Stimulated activated CD8-positive, alpha-beta memory T cell treated with anti-CD3 and anti-CD28 coated beads, Interleukin-12 subunit alpha, Interleukin-12 subunit beta, amount 100 ng/mL, for 24 hours (primary cell): Measurements from ENCODE around the gene ROBO2.

Source experiments
- DNase-seq: peaks from one replicate; pipeline ENCODE4 v3.0.0-alpha.2; 2020; ENCODE audit errors: extremely low read depth

Gene ROBO2

GRCh38 chr3:77577264-77577663 lies 537.4 kb downstream of the ROBO2 start:
- no peak for DNase-seq

GRCh38 chr3:77586216-77586615 lies 546.3 kb downstream of the ROBO2 start:
- DNase-seq, result no peak

- DNase-seq, result no peak
Observed at GRCh38 chr3:77588863-77589262, 549.0 kb downstream of the ROBO2 start.

- DNase-seq, result no peak
Observed at GRCh38 chr3:77590191-77590590, 550.3 kb downstream of the ROBO2 start.

GRCh38 chr3:77595371-77595870 lies 555.5 kb downstream of the ROBO2 start:
- DNase-seq, result no peak

- no peak for DNase-seq
Observed at GRCh38 chr3:77599948-77600347, 560.0 kb downstream of the ROBO2 start.

GRCh38 chr3:77601823-77602415 lies 562.0 kb downstream of the ROBO2 start:
- DNase-seq, result no peak

GRCh38 chr3:77602722-77603121 lies 562.8 kb downstream of the ROBO2 start:
- no peak for DNase-seq

- no peak for DNase-seq
Observed at GRCh38 chr3:77605308-77605707, 565.4 kb downstream of the ROBO2 start.

- no peak for DNase-seq
Observed at GRCh38 chr3:77605865-77606264, 566.0 kb downstream of the ROBO2 start.

GRCh38 chr3:77606372-77606771 lies 566.5 kb downstream of the ROBO2 start:
- DNase-seq, result no peak

GRCh38 chr3:77618686-77619085 lies 578.8 kb downstream of the ROBO2 start:
- no peak for DNase-seq

- DNase-seq, result no peak
Observed at GRCh38 chr3:77620009-77620408, 580.1 kb downstream of the ROBO2 start.

- no peak for DNase-seq
Observed at GRCh38 chr3:77623500-77623899, 583.6 kb downstream of the ROBO2 start.

GRCh38 chr3:77626157-77626556 lies 586.3 kb downstream of the ROBO2 start:
- no peak for DNase-seq

GRCh38 chr3:77648214-77648613 lies 608.3 kb downstream of the ROBO2 start:
- no peak for DNase-seq

- no peak for DNase-seq
Observed at GRCh38 chr3:77648664-77649063, 608.8 kb downstream of the ROBO2 start.

- DNase-seq, result no peak
Observed at GRCh38 chr3:77652624-77653023, 612.7 kb downstream of the ROBO2 start.

- DNase-seq, result no peak
Observed at GRCh38 chr3:77655396-77655795, 615.5 kb downstream of the ROBO2 start.

- DNase-seq, result no peak
Observed at GRCh38 chr3:77660718-77661117, 620.8 kb downstream of the ROBO2 start.

GRCh38 chr3:77667901-77668300 lies 628.0 kb downstream of the ROBO2 start:
- DNase-seq, result no peak

GRCh38 chr3:77668376-77668775 lies 628.5 kb downstream of the ROBO2 start:
- DNase-seq, result no peak

- no peak for DNase-seq
Observed at GRCh38 chr3:77672016-77672415, 632.1 kb downstream of the ROBO2 start.

- DNase-seq, result no peak
Observed at GRCh38 chr3:77682162-77682561, 642.3 kb downstream of the ROBO2 start.
